Measurements from ENCODE around the gene TEAD4. TPM values are rescaled to one million over a fixed set of nuclear protein-coding genes. Genes with fewer than 3 reads are reported as not detected.

Gene TEAD4
- 15.2 and 16.2 TPM in 2 replicates for total RNA-seq

- H3K27me3 ChIP-seq (ENCODE audit: insufficient read depth, low read length): no peaks in the 10 kb centered on the region
- H2AFZ ChIP-seq (ENCODE audit: low read length): peak within 1 kb of the TSS; percentile 78
- H3K4me3 ChIP-seq (ENCODE audit: insufficient read depth, low read length): peak within 1 kb of the TSS; percentile 75
- H4K20me1 ChIP-seq (ENCODE audit: insufficient read depth, low read length): peaks cover 27% of the 10 kb centered on the region
- DNase-seq (ENCODE audit: insufficient read length, low spot score, missing footprints): peak; percentile 100
- no peaks in the 10 kb centered on the region for H3K9me3 ChIP-seq (ENCODE audit: low read depth, low read length)
- peaks cover 30% of the 10 kb centered on the region for H3K79me2 ChIP-seq (ENCODE audit: insufficient read depth, low read length)
- peak within 1 kb of the TSS; percentile 63 for H3K27ac ChIP-seq (ENCODE audit: low read depth, low read length)
- H3K4me2 ChIP-seq (ENCODE audit: insufficient read depth, low read length): peak within 1 kb of the TSS; percentile 91
- peaks cover 38% of the 10 kb centered on the region for H3K4me1 ChIP-seq (ENCODE audit: insufficient read depth, low read length)
- no peak for TF ChIP-seq CTCF (IDR thresholded peaks at IDR 0.05; ENCODE audit: extremely low read depth, low read depth, low read length)
- H3K36me3 ChIP-seq (ENCODE audit: insufficient read depth, low read length): no peaks in the 10 kb centered on the region
Observed at GRCh38 chr12:2959192-2959504, at the start of gene TEAD4. TEAD4 (plus strand) TSS chr12:2959397.

GRCh38 chr12:2912216-2912575 is 47.0 kb upstream of the TEAD4 start:
- H3K4me1 ChIP-seq (ENCODE audit: insufficient read depth, low read length): no peaks in the 10 kb centered on the region
- H3K4me2 ChIP-seq (ENCODE audit: insufficient read depth, low read length): no peak overlapping the region
- no peak for DNase-seq (ENCODE audit: insufficient read length, low spot score, missing footprints)
- peaks cover 33% of the 10 kb centered on the region for H3K79me2 ChIP-seq (ENCODE audit: insufficient read depth, low read length)
- no peaks in the 10 kb centered on the region for H3K9me3 ChIP-seq (ENCODE audit: low read depth, low read length)
- no peaks in the 10 kb centered on the region for H3K27me3 ChIP-seq (ENCODE audit: insufficient read depth, low read length)
- H3K36me3 ChIP-seq (ENCODE audit: insufficient read depth, low read length): peaks cover 45% of the 10 kb centered on the region
- H3K4me3 ChIP-seq (ENCODE audit: insufficient read depth, low read length): no peak overlapping the region
- no peak for TF ChIP-seq CTCF (IDR thresholded peaks at IDR 0.05; ENCODE audit: extremely low read depth, low read depth, low read length)
- peaks cover 5% of the 10 kb centered on the region for H4K20me1 ChIP-seq (ENCODE audit: insufficient read depth, low read length)
- no peak overlapping the region for H2AFZ ChIP-seq (ENCODE audit: low read length)
- no peak overlapping the region for H3K27ac ChIP-seq (ENCODE audit: low read depth, low read length)

GRCh38 chr12:2919249-2919648 is 39.9 kb upstream of the TEAD4 start:
- no peak for DNase-seq (ENCODE audit: insufficient read length, low spot score, missing footprints)
- H2AFZ ChIP-seq (ENCODE audit: low read length): no peak overlapping the region
- H3K36me3 ChIP-seq (ENCODE audit: insufficient read depth, low read length): peaks cover 43% of the 10 kb centered on the region
- H3K9me3 ChIP-seq (ENCODE audit: low read depth, low read length): no peaks in the 10 kb centered on the region
- no peak overlapping the region for H3K27ac ChIP-seq (ENCODE audit: low read depth, low read length)
- no peak for TF ChIP-seq CTCF (IDR thresholded peaks at IDR 0.05; ENCODE audit: extremely low read depth, low read depth, low read length)
- no peak overlapping the region for H3K4me2 ChIP-seq (ENCODE audit: insufficient read depth, low read length)
- H4K20me1 ChIP-seq (ENCODE audit: insufficient read depth, low read length): peaks cover 2% of the 10 kb centered on the region
- H3K4me3 ChIP-seq (ENCODE audit: insufficient read depth, low read length): no peak overlapping the region
- H3K27me3 ChIP-seq (ENCODE audit: insufficient read depth, low read length): no peaks in the 10 kb centered on the region
- H3K79me2 ChIP-seq (ENCODE audit: insufficient read depth, low read length): peaks cover 13% of the 10 kb centered on the region
- H3K4me1 ChIP-seq (ENCODE audit: insufficient read depth, low read length): no peaks in the 10 kb centered on the region

- Histone ChIP-seq H3K36me3 (ENCODE audit: insufficient read depth, low read length) (peaks cover 33% of the 10 kb centered on the region), H2AFZ (ENCODE audit: low read length) (no peak overlapping the region)
Observed at GRCh38 chr12:2922329-2922728, 36.9 kb upstream of the TEAD4 start.

More at GRCh38 chr12:2922329-2922728, 36.9 kb upstream of the TEAD4 start:
- Histone ChIP-seq H3K79me2 (ENCODE audit: insufficient read depth, low read length) (peaks cover 14% of the 10 kb centered on the region), H4K20me1 (ENCODE audit: insufficient read depth, low read length) (peaks cover 2% of the 10 kb centered on the region), H3K27ac (ENCODE audit: low read depth, low read length) (no peak overlapping the region), H3K4me3 (ENCODE audit: insufficient read depth, low read length) (no peak overlapping the region), H3K9me3 (ENCODE audit: low read depth, low read length) (no peaks in the 10 kb centered on the region), H3K4me2 (ENCODE audit: insufficient read depth, low read length) (no peak overlapping the region), H3K27me3 (ENCODE audit: insufficient read depth, low read length) (no peaks in the 10 kb centered on the region), H3K4me1 (ENCODE audit: insufficient read depth, low read length) (peaks cover 11% of the 10 kb centered on the region)
- no peak for DNase-seq (ENCODE audit: insufficient read length, low spot score, missing footprints)
- no peak for TF ChIP-seq CTCF (IDR thresholded peaks at IDR 0.05; ENCODE audit: extremely low read depth, low read depth, low read length)

Measured in osteoblast (primary cell).